GM18498 (cell line): ENCODE results near the gene IPO9.

Experiments
- ATAC-seq: cut with Tn5 transposase; IDR thresholded peaks from one replicate; pipeline ENCODE4 v1.9.1; 2021; ENCODE audit warnings: mild to moderate bottlenecking, moderate library complexity; ENCODE audit not compliant: unreplicated experiment

Gene IPO9

DNA sequence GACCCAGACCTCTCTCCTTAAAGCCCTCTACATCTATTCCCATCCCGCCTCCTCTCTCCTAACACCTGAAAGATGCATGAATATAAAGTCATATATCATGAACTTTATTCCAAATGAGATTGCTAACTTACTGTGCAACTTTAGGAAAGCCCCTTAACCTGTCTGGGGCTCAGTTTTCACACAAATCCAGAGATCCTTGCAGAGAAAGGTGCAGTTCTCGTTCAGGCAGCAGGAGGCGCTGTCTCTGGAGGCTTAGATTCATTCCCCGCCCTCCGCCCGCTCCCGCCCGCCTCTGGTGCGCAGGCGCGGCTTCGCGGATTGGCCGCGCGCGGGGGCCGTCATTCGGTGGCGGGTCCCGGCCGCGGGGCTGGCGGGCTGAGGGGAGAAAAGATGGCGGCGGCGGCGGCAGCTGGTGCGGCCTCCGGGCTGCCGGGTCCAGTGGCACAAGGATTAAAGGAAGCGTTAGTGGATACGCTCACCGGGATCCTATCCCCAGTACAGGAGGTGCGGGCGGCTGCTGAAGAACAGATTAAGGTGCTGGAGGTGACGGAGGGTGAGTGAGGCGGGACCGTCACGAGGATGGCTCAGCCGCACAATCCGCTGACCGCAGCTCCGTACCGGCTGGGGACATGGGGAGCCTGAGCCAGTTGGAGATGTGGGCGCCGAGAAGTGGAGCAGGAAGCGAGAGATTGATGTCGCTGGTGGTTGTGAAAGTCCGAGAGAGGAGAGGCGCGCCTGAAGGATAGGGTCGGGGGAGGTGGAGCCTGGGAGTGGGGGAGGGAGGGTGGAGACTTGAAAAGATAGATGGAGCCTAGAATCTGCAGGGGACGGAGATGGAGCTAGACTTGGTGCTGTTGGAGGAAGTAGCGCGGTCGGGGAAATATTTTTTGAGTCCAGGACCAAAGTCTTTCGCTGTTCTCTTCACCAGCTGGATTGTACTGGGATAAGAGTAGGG lies at the start of gene IPO9:
Gene IPO9, plus strand, starts transcription at position 338 of the 955 bp plus-strand sequence. Its CDS starts 53 bp downstream, at position 391.
- peak; percentile 91 for ATAC-seq

DNA sequence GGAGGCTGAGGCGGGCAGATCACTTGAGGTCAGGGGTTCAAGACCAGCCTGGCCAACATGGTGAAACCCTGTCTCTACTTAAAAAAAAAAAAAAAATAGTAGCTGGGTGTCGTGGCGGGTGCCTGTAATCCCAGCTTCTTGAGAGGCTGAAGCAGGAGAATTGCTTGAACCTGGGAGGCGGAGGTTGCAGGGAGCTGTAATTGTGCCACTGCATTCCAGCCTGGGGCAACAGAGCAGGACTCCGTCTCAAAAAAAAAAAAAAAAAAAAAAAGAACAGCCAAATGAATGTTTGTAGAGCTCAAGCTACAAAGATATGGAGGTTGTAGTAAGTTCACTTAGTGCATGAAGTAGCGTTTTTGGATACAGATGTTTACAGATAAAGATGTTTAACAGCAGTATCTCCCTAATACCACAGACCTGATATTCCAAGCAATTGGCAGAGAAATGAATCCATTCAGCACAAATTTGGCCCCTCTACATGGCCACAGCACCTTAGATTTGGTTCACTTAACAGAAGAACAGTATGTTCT lies 49.5 kb upstream of the IPO9 start:
- ATAC-seq, result no peak

DNA sequence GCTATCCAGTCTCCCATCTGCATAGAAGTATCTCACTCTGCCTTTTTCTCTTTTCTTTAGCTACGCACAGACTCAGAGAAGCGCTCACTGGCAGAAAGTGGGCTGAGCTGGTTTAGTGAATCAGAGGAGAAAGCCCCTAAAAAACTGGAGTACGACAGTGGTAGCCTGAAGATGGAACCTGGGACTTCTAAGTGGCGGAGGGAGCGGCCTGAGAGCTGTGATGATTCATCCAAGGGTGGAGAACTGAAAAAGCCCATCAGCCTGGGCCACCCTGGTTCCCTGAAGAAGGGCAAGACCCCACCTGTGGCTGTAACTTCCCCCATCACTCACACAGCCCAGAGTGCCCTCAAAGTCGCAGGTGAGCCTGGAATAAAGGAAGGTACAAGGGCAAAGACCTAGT lies 48.0 kb upstream of the IPO9 start:
- no peak for ATAC-seq

DNA sequence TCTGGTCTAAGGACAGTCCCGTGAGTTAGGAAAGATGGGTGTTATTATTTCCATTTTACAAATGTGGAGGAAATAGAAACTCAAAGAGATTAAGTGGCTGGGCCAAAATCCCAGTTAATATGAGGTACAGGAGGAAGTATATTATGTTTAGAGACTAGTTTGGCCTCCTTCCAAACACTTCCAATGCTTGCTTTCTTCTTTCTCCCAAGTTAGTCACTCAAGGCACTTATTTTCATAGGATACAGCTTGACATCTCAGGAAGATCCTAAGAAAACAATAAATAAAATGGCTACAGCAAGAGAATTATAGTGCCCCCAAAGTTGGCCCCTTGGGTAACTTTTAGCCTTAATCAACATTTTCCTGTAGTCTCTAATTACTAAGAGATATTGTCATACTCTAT lies 47.5 kb upstream of the IPO9 start:
- no peak for ATAC-seq

DNA sequence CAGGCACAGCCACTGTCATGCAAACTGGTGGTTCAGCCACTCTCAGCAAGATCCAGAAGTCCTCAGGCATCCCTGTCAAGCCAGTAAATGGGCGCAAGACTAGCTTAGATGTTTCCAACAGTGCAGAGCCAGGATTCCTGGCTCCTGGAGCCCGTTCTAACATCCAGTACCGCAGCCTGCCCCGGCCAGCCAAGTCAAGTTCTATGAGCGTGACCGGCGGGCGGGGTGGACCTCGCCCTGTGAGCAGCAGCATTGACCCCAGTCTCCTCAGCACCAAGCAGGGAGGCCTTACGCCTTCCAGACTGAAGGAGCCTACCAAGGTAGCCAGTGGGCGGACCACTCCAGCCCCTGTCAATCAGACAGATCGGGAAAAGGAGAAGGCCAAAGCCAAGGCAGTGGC lies 46.6 kb upstream of the IPO9 start:
- no peak for ATAC-seq

DNA sequence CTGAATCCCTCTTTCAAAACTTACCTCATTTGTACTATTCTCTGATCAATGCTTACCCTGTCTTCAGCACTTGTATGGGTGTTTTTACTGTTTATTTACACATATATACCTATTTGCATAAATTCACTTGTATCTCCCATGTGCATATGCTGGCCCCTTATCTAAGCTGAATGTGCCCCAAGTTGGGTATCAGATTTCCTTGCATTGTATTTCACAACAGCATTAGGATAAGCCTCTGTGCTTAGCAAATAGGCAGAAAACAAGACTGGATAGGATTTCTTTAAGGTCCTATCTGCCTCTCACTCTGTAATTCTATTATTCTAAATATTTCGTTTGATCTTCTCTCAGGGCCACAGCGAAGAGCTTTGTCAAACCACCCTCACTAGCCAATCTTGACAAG lies 45.9 kb upstream of the IPO9 start:
- no peak for ATAC-seq

DNA sequence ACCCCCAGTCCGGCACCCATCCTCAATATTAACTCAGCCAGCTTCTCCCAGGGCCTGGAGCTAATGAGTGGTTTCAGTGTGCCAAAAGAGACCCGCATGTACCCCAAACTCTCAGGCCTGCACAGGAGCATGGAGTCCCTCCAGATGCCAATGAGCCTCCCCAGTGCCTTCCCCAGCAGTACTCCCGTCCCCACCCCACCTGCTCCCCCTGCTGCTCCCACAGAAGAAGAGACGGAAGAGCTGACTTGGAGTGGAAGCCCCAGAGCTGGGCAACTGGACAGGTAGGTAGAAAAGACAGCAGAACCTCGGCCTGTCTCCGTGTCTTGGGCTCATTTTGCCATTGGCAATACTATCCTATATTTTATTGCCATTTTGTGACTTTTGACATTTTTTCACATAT lies 45.4 kb upstream of the IPO9 start:
- no peak for ATAC-seq

DNA sequence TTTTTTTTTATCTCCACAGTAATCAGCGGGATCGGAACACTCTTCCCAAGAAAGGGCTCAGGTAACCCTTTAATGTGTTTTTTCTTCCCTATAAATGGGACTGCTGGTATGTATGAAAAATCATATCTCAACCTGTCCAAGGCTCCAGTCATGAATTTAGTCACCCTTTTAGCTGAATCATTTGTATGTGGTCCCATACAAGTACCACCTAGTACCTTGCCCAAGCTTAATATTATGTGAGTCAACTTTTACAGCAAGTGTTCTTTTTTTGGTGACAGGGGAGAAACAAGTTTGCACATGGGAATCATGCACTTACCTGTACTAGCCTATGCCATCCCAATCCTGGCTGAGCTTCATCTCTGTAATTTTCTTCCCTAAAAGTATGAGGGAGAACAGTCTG lies 43.7 kb upstream of the IPO9 start:
- ATAC-seq, result no peak

DNA sequence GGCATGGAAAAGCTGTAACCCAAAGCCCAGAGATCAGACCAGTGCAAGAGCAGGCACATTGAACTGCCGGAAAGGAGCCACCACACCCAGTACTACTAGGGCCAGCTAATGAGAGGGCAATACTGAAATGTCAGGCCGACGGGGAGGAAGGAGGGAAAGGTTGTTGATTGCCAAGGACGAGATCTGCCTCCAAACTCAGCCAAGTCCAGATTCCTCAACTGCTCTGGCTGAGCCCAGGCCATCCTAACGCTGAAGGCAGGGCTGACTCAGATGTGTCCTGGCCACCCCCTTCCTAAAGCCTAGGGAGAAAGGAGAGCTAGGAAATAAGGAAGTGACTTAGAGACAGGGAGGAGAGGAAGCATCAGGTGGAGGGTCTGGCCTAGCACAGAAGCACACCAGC lies 42.1 kb upstream of the IPO9 start:
- ATAC-seq, result no peak

DNA sequence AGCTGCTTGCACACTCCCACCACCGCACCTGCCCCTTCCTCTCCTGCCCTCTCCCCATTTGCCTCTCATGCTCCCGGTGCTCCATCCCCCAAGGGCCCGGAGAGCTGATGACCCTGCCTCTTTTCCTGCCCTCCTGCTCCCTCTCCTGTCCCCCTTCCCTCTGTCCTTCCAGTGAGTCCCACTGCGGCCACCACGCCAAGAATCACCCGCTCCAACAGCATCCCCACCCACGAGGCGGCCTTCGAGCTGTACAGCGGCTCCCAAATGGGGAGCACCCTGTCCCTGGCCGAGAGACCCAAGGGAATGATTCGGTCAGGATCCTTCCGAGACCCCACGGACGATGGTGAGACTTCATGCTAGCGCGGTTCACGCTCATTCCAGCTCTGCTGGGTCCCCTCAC lies 40.7 kb upstream of the IPO9 start:
- no peak for ATAC-seq

DNA sequence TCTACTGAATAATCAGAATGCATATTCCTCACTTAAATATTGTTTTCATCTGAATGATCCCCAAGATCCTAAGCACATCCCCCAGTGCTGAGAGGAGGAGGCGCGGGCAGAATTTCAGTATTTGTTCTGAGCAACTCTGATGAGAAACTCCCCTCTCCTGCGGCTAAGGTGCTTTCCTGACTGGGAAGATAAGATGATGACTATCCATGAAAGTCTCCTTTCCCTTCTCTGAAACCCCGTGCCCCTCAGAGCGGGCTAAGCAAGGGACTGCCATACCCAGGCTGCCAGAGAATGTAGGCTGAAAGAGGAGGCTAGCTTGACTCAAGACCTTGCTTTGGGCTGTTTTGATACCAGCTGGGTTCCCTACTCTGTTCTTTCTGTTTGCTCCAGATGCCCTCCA lies 39.7 kb upstream of the IPO9 start:
- ATAC-seq, result no peak

DNA sequence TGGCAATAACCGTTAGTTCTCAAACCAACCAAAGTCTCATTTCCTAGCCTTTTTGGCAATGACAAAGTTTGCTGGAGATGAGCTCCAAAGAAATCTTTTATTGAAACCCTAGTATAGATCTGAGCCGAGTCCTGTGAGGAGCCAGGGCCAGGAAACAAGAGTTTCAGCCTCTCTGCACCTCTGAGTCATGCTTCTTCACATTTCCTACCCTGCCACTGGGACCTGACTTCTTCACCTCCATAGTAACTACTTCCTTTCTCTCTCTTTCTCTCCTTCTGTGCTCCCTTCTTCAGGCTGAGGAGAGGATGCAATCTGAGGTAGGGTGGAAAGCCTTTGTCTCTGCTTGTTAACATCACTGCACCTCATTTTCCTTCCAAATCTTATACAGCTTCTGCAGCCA lies 38.7 kb upstream of the IPO9 start:
- no peak for ATAC-seq

DNA sequence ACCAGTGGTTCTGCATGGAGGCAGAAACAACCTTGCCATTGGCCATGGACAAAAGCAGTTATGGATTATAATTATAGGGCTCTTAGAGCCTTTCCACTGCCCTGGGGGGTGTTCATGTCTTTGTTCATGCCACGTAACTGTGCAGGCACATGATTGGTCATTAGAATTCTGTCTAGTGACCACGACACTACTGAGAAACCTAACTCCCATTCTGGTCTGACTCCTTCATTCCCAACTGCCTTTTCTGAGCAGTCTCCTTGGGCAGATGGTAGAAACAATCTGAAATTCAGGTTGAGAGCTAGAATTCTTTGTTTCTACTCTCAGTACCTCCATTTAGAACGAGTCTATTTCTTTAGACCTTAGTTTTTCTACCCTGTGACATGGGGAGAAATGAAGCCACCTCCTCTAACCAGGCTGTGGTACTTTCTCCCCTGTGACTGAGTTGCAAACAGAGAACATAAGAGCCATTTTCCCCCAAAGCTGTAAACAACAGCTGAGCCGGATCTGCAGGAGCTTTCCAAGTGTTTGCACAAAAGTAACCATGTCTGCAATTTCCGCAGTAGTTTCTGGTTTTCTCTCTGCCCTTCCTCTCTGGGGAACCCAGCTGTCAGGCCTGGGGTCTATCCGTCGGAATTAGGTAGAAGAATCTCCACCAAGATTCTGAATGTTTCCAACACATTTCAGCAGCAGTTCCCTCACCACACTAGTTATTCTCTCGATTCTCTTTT lies 37.7 kb upstream of the IPO9 start:
- ATAC-seq, result no peak

DNA sequence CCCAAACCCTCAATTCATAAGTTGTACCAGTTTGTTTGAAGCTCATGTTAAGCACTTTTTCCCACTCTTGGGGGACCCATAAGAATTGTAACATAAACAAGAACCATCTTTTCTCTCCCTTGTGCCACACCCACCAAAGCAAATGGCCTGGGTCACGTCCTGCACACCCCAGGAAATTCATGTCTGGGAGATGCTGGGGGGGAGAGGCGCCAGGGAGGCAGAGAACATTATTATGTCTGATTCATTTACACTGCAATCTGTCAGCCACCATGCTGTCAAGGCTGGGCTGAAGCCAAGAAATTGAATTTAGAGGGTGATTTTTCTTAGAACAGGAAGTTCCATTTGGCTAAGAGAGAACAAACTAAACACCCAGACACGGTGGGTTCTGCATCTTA lies 37.2 kb upstream of the IPO9 start:
- no peak for ATAC-seq

DNA sequence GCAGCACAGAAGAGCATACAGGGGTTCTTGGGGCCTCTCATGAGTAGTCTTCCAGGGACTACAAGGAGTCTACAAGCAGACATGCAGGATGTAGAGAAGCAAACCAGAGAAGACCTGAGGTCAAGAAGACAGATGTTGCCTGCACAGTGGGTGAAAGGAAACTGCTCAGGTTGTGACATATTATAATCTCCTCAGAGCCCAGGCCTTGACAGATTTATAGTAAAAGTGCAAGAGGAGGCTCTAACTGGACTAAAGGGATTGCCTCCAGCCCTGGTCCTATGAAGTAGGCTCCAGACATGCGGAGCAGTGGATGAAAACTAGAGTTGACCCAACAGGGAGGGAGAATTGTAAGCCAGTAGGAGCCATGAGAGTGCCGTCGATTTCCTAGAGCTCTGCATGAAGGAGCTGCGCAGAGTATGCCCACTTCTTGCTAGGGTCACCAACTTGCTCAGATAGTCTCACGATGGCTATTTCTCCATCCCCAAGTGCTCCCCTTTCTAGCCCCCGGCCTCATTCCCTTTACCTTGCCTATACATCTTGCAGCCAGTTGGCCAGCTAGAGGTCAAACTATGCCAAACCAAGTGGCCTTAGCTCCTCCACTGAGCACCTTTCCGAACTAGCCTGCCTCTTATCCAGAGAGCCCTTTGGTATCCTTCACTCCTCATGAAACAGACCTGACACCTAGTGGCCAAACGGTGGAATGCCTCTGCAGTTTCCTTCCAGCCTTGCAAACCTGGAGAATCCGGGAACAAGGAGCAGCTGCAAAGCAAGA lies 36.2 kb upstream of the IPO9 start:
- ATAC-seq, result no peak

DNA sequence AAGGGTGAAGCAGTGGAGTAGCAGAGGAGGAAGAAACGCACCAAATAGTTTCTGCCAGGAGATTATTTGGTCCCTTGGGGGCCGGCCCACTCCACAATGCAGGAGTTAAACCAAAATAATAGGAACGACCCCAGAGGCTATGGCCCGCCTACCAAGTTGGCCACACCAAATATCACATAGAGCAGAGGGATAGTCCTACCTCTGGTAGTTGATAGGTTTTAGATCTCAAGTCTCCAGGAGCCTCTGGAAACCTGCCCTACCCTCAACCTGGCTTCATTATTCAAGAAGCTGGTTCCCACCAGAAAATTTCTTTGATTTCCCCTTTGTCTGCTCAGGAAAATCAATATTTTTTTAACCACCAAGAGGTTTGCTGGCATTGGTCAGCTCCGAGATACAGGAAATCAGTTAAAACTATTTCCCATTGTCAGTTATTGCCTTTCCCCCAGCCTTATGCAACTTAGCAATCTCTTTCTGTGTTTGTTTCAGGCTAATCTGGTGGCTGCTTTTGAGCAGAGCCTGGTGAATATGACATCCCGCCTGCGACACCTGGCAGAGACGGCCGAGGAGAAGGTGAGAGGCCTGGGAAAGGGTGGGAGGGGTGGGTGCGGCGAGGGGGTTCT lies 35.5 kb upstream of the IPO9 start:
- ATAC-seq, result no peak

DNA sequence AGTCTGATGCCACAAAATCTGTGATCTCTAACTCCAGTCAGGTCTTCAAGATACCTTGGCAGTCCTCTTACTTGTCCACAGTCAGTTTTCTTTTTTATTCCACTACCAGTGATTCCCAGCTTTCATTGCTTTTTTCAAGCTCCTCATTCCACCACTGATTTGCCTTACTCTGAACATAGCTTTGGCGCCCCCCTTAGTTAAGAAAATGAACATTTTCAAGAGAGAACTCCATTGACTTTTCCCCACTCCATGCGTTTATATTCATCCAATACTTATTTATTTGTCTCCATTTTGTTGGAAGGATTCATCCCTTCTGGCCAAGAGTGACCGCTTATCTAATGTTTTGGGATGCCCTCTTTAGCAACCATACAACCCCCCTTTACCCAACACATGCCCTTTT lies 33.9 kb upstream of the IPO9 start:
- no peak for ATAC-seq

DNA sequence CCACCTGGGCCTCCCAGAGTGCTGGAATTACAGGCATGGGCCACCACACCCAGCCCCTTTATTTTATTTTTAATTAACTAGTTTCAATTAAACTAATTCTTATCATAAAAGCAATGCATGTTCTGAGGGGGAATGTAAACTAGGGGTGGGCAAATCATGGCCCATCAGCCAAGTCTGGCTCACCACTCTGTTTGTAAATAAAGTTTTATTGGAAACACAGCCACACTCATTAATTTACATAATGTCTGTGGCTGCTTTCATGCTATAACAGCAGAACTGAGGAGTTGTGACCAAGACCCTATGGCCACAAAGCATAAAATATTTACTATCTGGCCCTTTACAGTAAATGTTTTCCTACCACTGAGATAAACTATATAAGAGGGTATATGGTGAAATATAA lies 28.7 kb upstream of the IPO9 start:
- ATAC-seq, result no peak

DNA sequence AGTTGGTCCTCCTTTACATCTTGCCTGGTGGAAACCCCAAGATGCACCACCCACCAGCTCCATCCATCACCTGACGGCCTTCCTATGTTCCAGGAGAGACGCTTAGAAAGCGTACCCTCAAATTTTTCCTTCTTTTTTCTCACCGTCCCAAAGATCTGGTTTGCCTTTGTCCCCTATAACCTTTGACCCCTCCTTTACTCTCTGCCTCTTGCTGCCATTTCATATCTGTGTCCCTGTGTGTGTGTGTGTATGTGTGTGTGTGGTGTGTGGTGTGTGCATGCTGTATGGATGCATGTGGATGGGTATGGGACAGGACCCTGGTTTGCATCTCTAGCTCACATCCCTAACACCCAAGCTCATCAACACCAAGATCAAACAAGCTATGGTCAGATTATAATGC lies 22.2 kb upstream of the IPO9 start:
- no peak for ATAC-seq

DNA sequence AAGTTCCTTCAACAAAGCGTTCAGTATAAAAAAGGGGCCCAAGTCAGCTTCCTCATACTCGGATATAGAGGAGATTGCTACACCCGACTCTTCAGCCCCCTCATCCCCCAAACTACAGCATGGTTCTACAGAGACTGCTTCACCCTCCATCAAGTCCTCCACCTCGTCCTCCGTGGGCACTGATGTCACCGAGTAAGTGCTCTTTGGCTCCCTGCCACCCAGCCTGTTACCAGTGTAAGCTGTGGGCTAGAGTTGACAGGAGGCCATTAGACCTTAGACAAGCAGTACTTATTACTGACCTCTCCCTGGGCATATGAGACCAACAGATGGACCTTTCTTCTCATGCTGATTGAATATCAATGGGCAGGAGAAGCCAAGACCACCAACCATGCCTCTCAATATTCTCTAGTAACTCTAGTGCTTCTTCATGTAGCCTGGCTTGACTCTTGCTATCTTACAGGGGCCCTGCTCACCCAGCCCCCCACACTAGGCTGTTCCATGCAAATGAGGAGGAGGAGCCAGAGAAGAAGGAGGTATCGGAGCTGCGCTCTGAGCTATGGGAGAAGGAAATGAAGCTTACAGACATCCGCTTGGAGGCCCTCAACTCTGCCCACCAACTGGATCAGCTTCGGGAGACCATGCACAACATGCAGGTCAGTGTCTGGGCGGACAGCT lies 20.9 kb upstream of the IPO9 start:
- no peak for ATAC-seq
